SK-MEL-5 (cell line): ENCODE data around the gene ELAVL1. TPM values are rescaled to one million over a fixed set of nuclear protein-coding genes. Genes with fewer than 3 reads are reported as not detected.
"Not testable (repeated sequence)": the region's sequence is repeated elsewhere in the genome, so short reads cannot be mapped to it uniquely, and the experiment has no call there.

Experiments
- DNase-seq: peaks from one replicate; pipeline ENCODE4 v3.0.0-alpha.2; 2016; ENCODE audit warnings: low read depth, low spot score
- in situ Hi-C: cut with HindIII; loops from 2 replicates; pipeline ENCODE4 v1.10.0; 2016; ENCODE audit warnings: low sequenced_read_pairs, high pct_unique_total_duplicates, low pct_unique_long_range_greater_than_20kb
- total RNA-seq: library from RNA; depleted of rRNA; stranded (reverse); fragments of >200 nt; shearing (Covaris generic); gene quantifications from 2 replicates; pipeline ENCODE4 v1.2.3, GENCODE V29; 2014

ELAVL1 gene
- total RNA-seq, 1 experiment from 2014 or later = 40.4 TPM

GRCh38 chr19:8025316-8025715 is 19.9 kb upstream of the ELAVL1 start:
- in situ Hi-C loops = no loop called here
- no peak for DNase-seq

- DNase-seq, in situ Hi-C loops: not testable (repeated sequence)
Observed at GRCh38 chr19:8024256-8024655, 18.8 kb upstream of the ELAVL1 start.

GRCh38 chr19:8023371-8023770 is 17.9 kb upstream of the ELAVL1 start:
- in situ Hi-C loops = no loop called here
- DNase-seq = no peak

GRCh38 chr19:8022275-8022674 is 16.8 kb upstream of the ELAVL1 start:
- in situ Hi-C loops = no loop called here
- DNase-seq = no peak

GRCh38 chr19:8021374-8021773 is 15.9 kb upstream of the ELAVL1 start:
- in situ Hi-C loops = no loop called here
- DNase-seq = no peak

- in situ Hi-C loops = no loop called here
- DNase-seq = no peak
Observed at GRCh38 chr19:8020681-8021080, 15.2 kb upstream of the ELAVL1 start.

GRCh38 chr19:8017808-8018207 is 12.4 kb upstream of the ELAVL1 start:
- DNase-seq = no peak
- in situ Hi-C loops = no loop called here

GRCh38 chr19:8004723-8005513 is 523 bp downstream of the ELAVL1 start:
- in situ Hi-C loops = no loop called here
- DNase-seq = no peak

GRCh38 chr19:8004001-8004400 is 1.4 kb downstream of the ELAVL1 start:
- no peak for DNase-seq
- in situ Hi-C loops = no loop called here

GRCh38 chr19:8001995-8002849 is 3.2 kb downstream of the ELAVL1 start:
- peak; percentile 74 for DNase-seq
- in situ Hi-C loops = no loop called here

GRCh38 chr19:8001651-8001994 is 3.8 kb downstream of the ELAVL1 start:
- in situ Hi-C loops = no loop called here

GRCh38 chr19:8000298-8001038 is 5.0 kb downstream of the ELAVL1 start:
- in situ Hi-C loops = no loop called here

More at GRCh38 chr19:8001651-8001994, 3.8 kb downstream of the ELAVL1 start:
- no peak for DNase-seq

GRCh38 chr19:7999376-7999775 is 6.1 kb downstream of the ELAVL1 start:
- in situ Hi-C loops = no loop called here
- DNase-seq = no peak

More at GRCh38 chr19:8000298-8001038, 5.0 kb downstream of the ELAVL1 start:
- DNase-seq = no peak

- DNase-seq = no peak
- in situ Hi-C loops = no loop called here
Observed at GRCh38 chr19:7997809-7998480, 7.5 kb downstream of the ELAVL1 start.

- in situ Hi-C loops = no loop called here
- no peak for DNase-seq
Observed at GRCh38 chr19:7996883-7997282, 8.6 kb downstream of the ELAVL1 start.

GRCh38 chr19:7995810-7996158 is 9.7 kb downstream of the ELAVL1 start:
- DNase-seq = no peak
- in situ Hi-C loops = no loop called here

GRCh38 chr19:7994928-7995809 is 10.3 kb downstream of the ELAVL1 start:
- in situ Hi-C loops = no loop called here
- no peak for DNase-seq
